ENCODE data around the gene CCDC73. TPM values are rescaled to one million over a fixed set of nuclear protein-coding genes. Genes with fewer than 3 reads are reported as not detected.

Gene CCDC73
- total RNA-seq, 4 donors from 2014 or later = not detected

DNA sequence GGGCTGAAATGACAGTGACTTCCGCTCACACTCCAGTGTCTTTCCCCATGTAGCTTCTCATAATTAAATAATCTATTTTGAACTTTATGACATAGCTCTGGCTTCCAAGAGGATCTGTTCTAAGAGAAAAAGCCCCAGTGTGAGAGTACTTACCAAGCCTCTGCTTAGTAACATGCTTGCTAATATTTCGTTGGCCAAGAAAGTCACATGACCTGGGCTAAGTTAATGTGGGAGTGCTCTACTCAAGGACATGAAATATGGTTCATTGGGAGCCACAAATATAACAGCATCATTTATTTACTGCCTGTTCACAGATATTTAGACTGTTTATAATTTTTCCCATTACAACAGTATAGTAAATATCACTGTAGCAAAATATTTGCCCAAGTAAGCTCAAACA is 42.5 kb downstream of the CCDC73 start:
- Histone ChIP-seq H3K27me3 (no peaks in the 10 kb centered on the region), H3K9me3 (no peaks in the 10 kb centered on the region), H3K4me1 (no peaks in the 10 kb centered on the region), H3K4me3 (no peak overlapping the region), H3K36me3 (no peaks in the 10 kb centered on the region), H3K27ac (no peak overlapping the region)
- no peak for TF ChIP-seq POLR2A (IDR thresholded peaks at IDR 0.05)
- TF ChIP-seq, protein P1, sequence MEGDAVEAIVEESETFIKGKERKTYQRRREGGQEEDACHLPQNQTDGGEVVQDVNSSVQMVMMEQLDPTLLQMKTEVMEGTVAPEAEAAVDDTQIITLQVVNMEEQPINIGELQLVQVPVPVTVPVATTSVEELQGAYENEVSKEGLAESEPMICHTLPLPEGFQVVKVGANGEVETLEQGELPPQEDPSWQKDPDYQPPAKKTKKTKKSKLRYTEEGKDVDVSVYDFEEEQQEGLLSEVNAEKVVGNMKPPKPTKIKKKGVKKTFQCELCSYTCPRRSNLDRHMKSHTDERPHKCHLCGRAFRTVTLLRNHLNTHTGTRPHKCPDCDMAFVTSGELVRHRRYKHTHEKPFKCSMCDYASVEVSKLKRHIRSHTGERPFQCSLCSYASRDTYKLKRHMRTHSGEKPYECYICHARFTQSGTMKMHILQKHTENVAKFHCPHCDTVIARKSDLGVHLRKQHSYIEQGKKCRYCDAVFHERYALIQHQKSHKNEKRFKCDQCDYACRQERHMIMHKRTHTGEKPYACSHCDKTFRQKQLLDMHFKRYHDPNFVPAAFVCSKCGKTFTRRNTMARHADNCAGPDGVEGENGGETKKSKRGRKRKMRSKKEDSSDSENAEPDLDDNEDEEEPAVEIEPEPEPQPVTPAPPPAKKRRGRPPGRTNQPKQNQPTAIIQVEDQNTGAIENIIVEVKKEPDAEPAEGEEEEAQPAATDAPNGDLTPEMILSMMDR (IDR thresholded peaks at IDR 0.05 in 4 of 5, conservative IDR thresholded peaks at IDR 0.05 in 1 of 5) = no peak
- intact Hi-C loops (cut with DNase I; ENCODE audit: low total_unique reads) (no loop called here), in situ Hi-C loops (cut with MboI; ENCODE audit: low sequenced_read_pairs in 4 of 4) (no loop called here)
- DNase-seq (no peak), ATAC-seq (no peak)

- H3K4me3 ChIP-seq = no peak overlapping the region
- H3K9me3 ChIP-seq = no peaks in the 10 kb centered on the region
- intact Hi-C loops (cut with DNase I; ENCODE audit: low total_unique reads) = no loop called here
- no peak overlapping the region for H3K27ac ChIP-seq
- H3K27me3 ChIP-seq = no peaks in the 10 kb centered on the region
- in situ Hi-C loops (cut with MboI; ENCODE audit: low sequenced_read_pairs in 4 of 4) = no loop called here
- DNase-seq (no peak), ATAC-seq (no peak)
- no peaks in the 10 kb centered on the region for H3K4me1 ChIP-seq
- H3K36me3 ChIP-seq = no peaks in the 10 kb centered on the region
- TF ChIP-seq, protein P1 (IDR thresholded peaks at IDR 0.05 in 4 of 5, conservative IDR thresholded peaks at IDR 0.05 in 1 of 5) = no peak
Measured at GRCh38 chr11:32751381-32751780, 43.1 kb downstream of the CCDC73 start.

GRCh38 chr11:32729976-32730375 is 64.5 kb downstream of the CCDC73 start:
- TF ChIP-seq, protein P1 (IDR thresholded peaks at IDR 0.05 in 4 of 5, conservative IDR thresholded peaks at IDR 0.05 in 1 of 5) = no peak
- no peak for TF ChIP-seq POLR2A (IDR thresholded peaks at IDR 0.05)
- H3K4me1 ChIP-seq = no peaks in the 10 kb centered on the region
- intact Hi-C loops (cut with DNase I; ENCODE audit: low total_unique reads) = no loop called here
- H3K4me3 ChIP-seq = no peak overlapping the region
- DNase-seq (no peak), ATAC-seq (no peak)
- H3K9me3 ChIP-seq = no peaks in the 10 kb centered on the region
- H3K36me3 ChIP-seq = no peaks in the 10 kb centered on the region
- no peak overlapping the region for H3K27ac ChIP-seq
- in situ Hi-C loops (cut with MboI; ENCODE audit: low sequenced_read_pairs in 4 of 4) = no loop called here
- no peaks in the 10 kb centered on the region for H3K27me3 ChIP-seq

GRCh38 chr11:32723332-32723731 is 71.1 kb downstream of the CCDC73 start:
- in situ Hi-C loops (cut with MboI; ENCODE audit: low sequenced_read_pairs in 4 of 4) = no loop called here
- H3K27ac ChIP-seq = no peak overlapping the region
- H3K4me1 ChIP-seq = no peaks in the 10 kb centered on the region
- intact Hi-C loops (cut with DNase I; ENCODE audit: low total_unique reads) = no loop called here
- DNase-seq (no peak), ATAC-seq (no peak)
- TF ChIP-seq, protein P1 (IDR thresholded peaks at IDR 0.05 in 4 of 5, conservative IDR thresholded peaks at IDR 0.05 in 1 of 5) = no peak
- no peak overlapping the region for H3K4me3 ChIP-seq
- no peaks in the 10 kb centered on the region for H3K27me3 ChIP-seq
- no peaks in the 10 kb centered on the region for H3K36me3 ChIP-seq
- H3K9me3 ChIP-seq = no peaks in the 10 kb centered on the region

DNA sequence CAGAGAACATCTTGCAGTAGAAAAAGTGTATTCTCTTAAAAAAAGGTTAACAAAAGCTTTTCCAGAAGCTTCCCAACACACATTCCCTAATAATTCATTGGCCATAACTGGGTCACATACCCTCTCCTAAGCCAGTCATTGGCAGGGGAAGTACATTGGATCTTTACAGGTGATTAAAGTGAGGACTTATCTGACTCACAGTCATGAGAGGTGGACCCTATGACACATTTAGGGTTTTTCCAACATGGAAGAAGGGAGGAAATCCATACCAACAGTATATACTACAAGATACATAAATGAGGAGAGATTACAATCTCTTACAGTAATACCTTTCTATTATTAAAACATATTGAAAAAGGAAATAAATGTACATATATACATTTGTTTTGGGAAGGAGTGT is 72.2 kb downstream of the CCDC73 start:
- Histone ChIP-seq H3K36me3 (no peaks in the 10 kb centered on the region), H3K4me3 (no peak overlapping the region), H3K4me1 (no peaks in the 10 kb centered on the region), H3K27me3 (no peaks in the 10 kb centered on the region), H3K27ac (no peak overlapping the region), H3K9me3 (no peaks in the 10 kb centered on the region)
- no peak for ATAC-seq
- DNase-seq = no peak
- in situ Hi-C loops (cut with MboI; ENCODE audit: low sequenced_read_pairs in 4 of 4) (no loop called here), intact Hi-C loops (cut with DNase I; ENCODE audit: low total_unique reads) (no loop called here)
- TF ChIP-seq, protein P1 (IDR thresholded peaks at IDR 0.05 in 4 of 5, conservative IDR thresholded peaks at IDR 0.05 in 1 of 5) = no peak
- no peak for TF ChIP-seq POLR2A (IDR thresholded peaks at IDR 0.05)
